ENCODE results near the gene PAQR4.

The PAQR4 gene

DNA sequence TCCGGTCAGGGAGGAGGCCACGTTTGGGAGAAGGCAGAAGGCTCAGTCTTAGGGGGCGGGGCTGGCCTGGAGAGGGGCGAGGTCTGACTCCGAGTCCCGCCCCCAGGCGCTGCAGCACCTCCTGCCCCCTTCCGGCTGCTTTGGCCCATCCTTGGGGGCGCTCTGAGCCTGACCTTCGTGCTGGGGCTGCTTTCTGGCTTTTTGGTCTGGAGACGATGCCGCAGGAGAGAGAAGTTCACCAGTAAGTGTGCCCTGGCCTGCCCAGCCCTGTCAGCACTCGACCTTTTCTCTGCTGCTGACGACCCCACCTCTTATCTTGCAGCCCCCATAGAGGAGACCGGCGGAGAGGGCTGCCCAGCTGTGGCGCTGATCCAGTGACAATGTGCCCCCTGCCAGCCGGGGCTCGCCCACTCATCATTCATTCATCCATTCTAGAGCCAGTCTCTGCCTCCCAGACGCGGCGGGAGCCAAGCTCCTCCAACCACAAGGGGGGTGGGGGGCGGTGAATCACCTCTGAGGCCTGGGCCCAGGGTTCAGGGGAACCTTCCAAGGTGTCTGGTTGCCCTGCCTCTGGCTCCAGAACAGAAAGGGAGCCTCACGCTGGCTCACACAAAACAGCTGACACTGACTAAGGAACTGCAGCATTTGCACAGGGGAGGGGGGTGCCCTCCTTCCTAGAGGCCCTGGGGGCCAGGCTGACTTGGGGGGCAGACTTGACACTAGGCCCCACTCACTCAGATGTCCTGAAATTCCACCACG lies 52.5 kb downstream of the PAQR4 start:
- TF ChIP-seq, protein P1, sequence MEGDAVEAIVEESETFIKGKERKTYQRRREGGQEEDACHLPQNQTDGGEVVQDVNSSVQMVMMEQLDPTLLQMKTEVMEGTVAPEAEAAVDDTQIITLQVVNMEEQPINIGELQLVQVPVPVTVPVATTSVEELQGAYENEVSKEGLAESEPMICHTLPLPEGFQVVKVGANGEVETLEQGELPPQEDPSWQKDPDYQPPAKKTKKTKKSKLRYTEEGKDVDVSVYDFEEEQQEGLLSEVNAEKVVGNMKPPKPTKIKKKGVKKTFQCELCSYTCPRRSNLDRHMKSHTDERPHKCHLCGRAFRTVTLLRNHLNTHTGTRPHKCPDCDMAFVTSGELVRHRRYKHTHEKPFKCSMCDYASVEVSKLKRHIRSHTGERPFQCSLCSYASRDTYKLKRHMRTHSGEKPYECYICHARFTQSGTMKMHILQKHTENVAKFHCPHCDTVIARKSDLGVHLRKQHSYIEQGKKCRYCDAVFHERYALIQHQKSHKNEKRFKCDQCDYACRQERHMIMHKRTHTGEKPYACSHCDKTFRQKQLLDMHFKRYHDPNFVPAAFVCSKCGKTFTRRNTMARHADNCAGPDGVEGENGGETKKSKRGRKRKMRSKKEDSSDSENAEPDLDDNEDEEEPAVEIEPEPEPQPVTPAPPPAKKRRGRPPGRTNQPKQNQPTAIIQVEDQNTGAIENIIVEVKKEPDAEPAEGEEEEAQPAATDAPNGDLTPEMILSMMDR (IDR thresholded peaks at IDR 0.05): peak; percentile 49

DNA sequence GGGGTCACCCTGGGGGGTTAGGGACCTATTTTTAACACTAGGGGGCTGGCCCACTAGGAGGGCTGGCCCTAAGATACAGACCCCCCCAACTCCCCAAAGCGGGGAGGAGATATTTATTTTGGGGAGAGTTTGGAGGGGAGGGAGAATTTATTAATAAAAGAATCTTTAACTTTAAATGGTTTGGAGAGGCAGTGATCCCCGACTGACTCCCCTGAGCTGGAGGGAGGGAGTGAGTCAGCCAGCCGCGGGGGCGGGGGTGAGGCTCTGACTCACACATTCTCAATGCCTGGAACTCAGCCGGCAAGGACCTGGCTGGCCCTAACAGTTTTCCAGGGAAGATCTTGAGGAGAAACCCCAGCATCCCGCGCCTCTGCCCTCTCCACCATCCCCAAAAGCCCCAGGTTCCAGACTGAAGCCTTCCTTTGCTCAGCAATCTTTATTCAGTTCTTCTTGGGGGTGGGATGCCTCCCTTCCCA lies 53.1 kb downstream of the PAQR4 start:
- TF ChIP-seq, protein P1 (IDR thresholded peaks at IDR 0.05): no peak

DNA sequence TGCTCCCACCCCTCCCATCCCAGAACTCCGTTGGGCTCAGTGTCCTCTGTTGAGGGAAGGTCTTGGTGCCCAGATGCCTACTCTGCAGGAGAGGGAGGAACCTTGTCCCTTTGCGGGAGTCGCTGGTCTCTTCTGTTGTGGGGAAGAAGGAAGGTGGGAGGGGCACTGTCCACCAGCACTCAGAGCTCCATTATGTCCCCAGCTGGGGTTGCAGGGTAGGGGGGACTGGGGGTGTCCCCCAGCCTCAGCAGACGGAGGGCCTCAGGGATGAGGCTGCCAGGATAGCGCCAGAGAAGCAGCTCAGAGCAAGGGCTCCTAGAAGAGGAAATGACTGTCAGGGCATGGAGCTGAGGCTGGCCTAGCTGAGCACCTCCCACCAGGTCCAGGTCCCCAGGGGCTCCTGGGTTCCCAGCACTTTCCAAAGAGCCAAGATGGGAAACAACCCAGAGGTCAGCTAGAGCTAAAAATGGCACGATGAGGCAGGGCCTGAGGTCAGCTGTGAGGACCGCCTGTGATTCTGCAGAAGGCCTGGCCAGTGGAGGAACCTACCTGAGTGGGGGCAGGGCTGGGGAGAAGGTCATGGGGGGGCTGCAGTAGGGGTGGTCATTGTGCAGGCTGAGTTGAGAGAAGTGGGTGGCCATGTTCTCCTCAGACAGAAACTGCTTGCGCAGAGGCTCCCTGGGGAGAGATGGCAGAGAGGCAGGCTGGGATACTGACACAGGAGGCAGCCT lies 53.7 kb downstream of the PAQR4 start:
- TF ChIP-seq, protein P1 (IDR thresholded peaks at IDR 0.05): no peak

All from LNCAP (cell line).